ENCODE measurements around the gene FIG4.

DNA sequence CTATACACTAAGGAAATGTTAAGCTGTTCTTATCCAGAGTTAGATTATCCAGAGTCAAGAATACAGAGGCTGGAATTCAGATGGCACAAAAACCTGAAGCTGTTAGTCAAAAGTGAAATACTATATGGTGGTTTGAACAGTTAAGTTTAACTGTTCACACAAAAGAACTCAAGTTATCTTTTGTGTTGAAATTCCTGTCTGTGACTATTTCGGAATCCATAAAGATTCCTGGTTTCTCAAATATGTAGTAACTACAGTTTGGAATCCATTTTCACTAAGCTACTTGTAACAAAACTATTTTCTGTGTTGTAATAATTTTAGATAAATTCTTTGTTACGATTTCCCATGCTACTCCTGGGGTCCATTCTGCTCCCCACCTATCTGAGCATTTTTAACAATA lies 24.5 kb downstream of the FIG4 start:
- TF ChIP-seq, protein P1, sequence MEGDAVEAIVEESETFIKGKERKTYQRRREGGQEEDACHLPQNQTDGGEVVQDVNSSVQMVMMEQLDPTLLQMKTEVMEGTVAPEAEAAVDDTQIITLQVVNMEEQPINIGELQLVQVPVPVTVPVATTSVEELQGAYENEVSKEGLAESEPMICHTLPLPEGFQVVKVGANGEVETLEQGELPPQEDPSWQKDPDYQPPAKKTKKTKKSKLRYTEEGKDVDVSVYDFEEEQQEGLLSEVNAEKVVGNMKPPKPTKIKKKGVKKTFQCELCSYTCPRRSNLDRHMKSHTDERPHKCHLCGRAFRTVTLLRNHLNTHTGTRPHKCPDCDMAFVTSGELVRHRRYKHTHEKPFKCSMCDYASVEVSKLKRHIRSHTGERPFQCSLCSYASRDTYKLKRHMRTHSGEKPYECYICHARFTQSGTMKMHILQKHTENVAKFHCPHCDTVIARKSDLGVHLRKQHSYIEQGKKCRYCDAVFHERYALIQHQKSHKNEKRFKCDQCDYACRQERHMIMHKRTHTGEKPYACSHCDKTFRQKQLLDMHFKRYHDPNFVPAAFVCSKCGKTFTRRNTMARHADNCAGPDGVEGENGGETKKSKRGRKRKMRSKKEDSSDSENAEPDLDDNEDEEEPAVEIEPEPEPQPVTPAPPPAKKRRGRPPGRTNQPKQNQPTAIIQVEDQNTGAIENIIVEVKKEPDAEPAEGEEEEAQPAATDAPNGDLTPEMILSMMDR (IDR thresholded peaks at IDR 0.05) = no peak
- no peak for TF ChIP-seq POLR2A (IDR thresholded peaks at IDR 0.05)
